Effector CD8-positive, alpha-beta T cell (primary cell): ENCODE data around the gene MLF2.
A peak's percentile ranks its signal among the peaks of the same experiment; 100 is the strongest.

Experiments
- DNase-seq: peaks from one replicate; lab custom pipeline; 2025; lab: John Stamatoyannopoulos, UW
- total RNA-seq, 4 experiments: gene quantifications; one replicate each; lab custom pipeline; 2026; lab: John Stamatoyannopoulos, UW

Gene MLF2, protein sequence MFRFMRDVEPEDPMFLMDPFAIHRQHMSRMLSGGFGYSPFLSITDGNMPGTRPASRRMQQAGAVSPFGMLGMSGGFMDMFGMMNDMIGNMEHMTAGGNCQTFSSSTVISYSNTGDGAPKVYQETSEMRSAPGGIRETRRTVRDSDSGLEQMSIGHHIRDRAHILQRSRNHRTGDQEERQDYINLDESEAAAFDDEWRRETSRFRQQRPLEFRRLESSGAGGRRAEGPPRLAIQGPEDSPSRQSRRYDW
- total RNA-seq: 50.3 to 70.0 (median 55.1) reads per million in 4 experiments

DNA sequence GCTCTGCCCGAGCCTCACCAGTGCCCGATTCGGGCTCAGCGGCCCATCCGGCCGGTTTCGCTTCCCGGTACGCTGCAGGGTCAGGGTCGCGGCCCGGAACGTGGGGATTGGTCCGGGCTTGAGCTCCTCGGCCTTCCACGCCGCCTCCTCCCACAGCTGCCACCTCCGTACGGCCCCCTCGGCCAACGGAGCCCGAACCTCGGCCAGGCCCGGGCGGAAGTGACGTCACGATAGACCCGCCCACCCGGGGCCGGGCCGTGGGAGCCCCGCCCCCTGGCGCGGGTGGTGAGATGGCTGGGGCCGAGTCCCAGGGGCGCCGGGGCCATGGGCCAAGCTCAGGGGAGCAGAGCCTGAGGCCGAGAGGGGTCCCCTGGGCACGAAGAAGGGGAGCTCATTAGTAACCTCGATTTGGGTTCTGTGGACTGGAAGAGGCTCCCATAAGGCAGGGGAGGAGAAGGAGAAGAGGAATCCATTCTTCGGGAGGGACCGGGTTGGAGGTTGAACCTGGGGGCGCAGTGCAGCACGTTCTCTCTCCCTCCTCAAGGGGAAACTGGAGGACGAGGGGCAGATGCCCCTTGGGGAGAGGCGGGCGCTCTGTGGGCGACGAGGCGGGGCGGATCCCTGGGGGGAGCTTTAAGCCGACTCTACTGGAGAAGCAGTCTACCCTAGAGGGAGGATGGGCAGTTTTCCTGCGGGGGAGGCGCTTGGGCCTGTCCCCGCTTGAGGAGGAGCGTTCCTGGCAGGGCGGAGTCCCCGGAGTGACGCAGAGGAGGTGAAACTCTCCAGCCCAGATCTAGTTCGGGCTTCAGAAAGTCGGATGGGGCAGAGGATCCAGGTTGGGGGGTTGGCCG is at the start of gene MLF2:
TSS of gene MLF2 (minus strand) at position 221 of the 851 bp plus-strand sequence. CDS start 807 bp downstream, outside the sequence.
- peak; percentile 93 for DNase-seq

DNA sequence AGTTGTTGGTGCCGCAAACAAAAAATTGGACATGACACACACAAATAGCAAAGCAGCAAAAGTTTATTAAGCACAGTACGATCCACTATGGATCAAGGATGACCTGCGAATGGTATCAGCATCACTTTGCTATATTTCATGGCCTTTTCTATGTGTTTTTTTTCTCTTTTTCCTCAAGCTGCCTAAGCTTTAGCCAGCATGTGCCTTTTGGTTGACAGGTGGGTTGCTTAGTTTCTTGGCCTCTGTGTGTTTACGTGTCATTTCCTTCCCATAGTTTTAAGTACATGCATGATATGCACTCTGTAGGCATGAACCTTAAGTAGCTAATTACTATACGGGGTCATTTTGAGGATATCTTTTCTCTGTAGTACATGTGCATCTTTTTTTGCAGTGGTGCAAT is 46.2 kb upstream of the MLF2 start:
- no peak for DNase-seq

DNA sequence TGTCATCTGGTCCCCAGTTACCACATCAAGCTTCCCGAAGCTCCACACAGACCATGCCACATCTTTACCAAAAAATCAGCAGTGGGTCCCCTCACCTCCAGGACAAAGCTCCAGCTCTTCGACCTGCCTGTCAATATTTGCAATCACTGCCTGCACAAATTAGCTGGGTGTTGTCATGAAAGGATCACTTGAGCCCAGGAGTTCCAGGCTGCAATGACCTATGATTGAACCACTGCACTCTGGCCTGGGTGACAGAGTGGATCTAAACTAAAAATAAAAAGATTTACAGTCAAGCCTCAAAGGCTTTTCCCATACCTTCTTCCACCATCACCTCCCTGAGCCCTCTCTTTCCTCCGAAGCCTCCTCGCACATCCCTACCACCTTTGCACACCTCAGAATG is 43.6 kb upstream of the MLF2 start:
- no peak for DNase-seq

DNA sequence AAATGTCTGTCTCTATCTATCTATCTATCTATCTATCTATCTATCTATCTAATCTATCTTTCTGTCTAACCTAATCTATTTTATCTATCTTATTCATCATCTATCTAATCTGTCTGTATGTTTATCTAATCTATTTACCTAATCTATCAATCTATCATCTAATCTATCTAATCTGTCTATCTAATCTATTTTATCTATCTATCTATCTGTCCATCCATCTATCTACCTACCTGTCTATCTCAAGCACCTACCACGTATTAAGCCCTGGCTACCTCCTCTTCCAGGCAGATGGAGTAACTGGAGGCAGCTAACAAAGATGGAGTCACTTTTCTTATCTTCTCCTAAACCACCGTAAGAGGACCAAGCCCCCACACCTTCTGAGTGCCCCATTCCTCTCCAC is 42.1 kb upstream of the MLF2 start:
- DNase-seq: no peak

DNA sequence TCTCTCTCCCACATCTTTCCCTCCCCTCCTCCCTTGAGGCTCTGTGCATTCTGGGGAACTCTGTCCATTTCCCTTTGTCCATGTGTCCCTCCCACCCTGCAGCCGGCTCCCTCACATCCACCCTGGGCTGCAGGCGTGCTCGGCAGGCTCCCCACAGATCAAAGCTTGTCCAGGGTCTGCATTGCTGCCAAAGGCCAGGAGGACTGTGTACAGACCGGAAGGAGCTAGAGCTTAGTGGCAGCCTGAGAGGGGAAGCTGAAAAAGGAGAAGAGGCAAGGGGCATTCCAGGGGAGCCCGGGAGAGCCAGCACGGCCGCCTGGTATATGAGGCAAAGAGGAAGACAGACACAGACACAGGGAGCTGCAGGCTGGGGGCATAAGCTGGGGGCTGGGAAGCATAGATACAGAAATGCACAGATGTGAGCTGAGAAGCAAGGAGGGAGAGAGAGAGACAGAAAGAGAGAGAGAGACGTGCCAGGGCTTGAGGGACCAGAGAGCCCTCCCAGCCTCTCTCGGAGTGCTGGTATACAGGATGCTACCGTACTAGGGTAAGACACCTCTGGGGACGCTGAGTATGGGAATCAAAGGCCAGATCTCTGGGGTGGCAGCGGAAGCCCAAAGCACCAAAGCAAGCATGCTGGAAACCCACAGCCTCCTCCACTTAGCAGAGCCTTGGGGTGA is 39.7 kb upstream of the MLF2 start:
- no peak for DNase-seq

DNA sequence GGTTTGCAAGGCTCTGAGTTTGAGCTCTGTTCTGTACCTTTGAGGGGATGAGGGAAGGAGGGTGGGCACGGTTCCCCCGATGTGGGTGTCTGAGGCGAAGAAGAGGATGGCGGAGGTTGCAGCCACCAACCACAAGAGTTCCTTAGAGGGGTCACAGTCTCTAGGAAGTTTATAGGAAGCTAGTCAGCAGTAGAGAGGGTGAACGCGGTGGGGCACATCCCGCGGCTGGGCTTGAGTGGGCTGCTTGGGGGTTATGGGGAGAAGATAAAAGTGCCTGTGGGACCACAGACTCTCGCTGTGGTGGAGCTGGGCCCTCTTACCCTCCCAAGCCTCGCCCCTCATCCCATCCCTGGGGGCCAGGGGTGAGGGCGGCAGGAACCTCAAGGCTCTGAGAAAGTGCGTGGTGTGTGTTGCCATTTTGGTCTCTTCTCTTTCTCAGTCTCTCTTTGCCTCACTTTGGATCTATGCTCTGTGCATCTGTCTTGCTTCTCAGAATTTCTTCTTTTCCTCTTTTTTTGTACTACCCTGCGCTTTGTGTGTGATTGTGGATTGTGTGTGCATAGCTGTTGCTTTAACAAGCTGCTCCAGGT is 39.1 kb upstream of the MLF2 start:
- DNase-seq: no peak

DNA sequence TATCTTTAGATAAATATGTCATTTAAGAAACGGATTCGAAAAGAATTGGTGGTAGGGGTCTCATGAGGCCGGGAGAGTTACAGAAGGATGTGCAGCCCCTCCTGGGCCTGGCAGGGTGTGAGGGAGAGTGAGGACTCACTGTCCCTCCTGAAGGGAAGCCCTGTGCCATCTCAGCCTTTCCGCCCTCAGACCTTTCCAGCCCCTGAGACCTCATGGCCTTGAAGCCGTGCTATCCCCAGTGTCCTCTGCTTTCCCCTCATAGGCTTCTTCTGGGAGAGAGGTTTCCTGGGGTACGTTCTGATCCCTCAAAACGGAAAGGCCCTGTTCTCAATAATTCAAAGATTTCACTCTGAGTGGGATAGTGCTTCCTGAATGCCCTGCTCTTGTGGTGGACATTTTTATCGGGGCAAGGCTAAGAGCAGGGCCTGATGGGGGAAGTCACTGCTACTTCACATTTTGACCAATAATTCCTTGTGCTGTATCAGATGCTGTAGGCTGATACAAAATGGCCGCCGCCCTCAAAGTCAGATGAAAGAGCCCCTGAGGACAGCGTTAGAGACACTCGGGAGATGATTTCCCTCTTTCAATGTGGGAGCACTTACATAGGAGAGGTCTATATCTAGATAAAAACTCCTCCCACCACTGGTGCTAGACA is 37.7 kb upstream of the MLF2 start:
- no peak for DNase-seq

DNA sequence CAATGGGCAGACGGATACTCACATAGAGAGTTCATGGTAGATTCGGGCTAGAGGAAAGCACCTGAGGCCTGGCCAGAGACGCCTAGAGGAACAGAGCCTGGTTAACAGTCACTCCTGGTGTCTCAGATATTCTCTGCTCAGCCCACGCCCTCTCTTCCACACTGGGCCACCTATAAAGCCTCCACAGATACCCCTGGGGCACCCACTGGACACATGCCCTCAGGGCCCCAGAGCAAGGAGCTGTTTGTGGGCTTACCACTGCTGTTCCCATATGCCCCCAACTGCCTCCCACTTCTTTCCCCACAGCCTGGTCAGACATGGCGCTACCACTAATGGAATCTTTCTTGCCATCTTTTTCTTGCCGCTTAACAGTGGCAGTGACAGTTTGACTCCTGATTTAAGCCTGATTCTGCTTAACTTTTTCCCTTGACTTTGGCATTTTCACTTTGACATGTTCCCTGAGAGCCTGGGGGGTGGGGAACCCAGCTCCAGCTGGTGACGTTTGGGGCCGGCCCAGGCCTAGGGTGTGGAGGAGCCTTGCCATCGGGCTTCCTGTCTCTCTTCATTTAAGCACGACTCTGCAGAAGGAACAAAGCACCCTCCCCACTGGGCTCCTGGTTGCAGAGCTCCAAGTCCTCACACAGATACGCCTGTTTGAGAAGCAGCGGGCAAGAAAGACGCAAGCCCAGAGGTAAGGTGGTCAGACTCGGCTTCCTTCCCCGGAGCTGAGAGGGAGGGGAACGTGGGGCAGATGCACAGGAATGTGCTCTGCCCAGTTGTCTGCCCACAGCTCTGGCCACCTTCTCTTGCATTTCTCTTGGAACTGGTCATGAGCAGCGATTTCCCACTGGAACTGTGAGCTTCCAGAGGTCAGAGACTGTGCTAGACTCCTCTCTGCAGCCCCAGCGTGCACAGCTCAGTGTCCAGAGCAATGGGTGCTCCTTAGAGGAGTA is 36.3 kb upstream of the MLF2 start, which contains the start of gene CD4:
TSS of gene CD4 (plus strand) at position 557 of the 953 bp plus-strand sequence. CDS start 10,611 bp downstream, outside the sequence.
- DNase-seq: no peak

DNA sequence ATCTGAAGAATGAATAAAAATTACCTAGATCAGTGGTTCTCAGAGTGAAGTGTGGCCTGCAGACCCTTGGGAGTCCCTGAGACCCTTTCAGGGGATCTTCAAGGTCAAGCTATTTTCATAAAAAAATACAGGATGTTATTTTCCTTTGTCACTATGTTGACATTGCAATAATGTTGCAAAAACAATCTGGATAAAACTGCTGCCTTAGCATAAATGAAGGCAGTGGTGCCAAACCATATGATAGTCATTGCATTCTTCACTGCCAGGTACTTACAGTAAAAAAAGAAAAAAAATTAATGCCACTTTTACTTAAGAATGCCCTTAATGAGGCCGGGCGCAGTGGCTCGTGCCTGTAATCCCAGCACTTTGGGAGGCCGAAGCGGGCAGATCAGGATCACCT is 34.4 kb upstream of the MLF2 start:
- DNase-seq: no peak

DNA sequence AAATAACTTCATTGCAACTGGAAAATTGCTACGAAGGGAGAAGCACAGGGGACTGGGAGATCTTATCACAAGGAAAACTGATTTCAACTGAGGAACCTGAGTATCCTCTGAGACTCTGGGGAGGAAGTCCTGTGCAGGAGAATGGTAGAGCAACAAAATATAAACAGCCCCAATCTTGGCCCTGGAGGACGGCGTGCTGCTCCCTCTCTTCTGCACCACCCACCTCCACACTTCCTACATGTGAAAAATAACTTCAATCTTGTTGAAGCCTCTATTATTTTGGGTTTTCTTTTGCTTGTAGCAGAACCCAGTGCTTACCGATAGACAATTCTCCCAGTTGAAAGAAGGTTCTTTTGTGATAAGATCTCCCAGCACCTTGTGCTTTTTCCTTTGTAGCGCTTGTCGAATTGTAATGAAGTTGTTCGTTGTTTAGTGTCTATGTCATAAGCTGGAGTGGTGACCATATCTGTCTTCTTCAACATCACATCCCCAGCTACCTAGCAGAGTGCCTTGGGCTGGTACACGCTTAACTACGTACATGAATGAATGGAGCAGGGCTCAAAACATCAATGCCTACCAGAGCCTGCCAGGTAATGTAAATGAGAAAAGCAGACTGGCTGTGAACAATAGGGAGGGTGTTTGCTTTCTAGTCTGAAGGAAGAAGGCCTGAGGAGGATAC is 33.6 kb upstream of the MLF2 start:
- no peak for DNase-seq

DNA sequence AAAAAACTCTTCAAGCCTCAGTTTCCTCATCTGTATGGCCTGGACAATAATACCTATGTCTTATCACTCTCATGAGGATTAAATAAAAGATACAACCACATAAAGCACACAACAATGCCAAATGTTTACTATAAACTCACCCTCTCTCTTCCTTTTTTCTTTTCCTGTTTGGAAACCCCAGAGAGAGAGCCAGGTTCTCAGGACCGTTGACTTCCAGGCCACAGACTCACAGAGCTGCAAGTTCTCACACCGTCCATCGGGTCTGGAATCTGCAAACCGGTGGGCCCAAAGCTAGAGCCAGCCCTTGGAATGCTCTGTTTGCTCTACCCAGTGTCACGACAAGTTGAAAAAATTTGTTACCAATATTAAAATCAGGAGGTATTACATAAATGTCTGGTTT is 31.8 kb upstream of the MLF2 start:
- DNase-seq: no peak

DNA sequence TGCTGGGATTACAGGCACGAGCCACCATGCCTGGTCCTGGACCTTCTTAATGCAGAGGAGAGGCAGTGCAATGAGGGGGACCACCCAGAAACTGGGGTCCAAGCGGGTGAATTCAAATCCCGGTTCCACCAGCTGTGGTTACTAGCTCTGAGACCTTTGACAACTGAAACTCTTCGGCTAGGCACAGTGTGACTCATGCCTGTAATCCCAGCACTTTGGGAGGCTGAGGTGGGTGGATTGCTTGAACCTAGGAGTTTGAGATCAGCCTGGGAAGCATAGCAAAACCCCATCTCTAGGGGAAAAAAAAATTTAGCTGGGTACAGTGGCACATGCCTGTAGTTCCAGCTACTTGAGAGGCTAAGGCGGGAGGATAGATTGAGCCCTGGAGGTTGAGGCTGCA is 31.4 kb upstream of the MLF2 start:
- no peak for DNase-seq

DNA sequence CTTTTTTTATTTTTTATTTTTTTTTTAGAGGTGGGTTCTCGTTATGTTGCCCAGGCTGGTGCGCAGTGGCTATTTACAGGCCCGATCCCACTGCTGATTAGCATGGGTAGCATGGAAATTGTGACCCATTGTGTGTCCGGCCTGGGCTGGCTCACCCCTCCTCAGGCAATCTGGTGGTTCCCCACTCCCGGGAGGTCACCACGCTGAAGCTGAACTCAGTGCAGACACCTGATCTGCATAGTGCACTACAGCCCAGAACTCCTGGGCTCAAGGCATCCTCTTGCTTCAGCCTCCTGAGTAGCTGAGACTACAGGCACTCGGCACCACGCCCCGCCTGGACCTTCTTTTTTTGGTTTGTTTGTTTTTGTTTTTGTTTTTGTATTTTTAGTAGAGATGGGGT is 30.9 kb upstream of the MLF2 start:
- no peak for DNase-seq

DNA sequence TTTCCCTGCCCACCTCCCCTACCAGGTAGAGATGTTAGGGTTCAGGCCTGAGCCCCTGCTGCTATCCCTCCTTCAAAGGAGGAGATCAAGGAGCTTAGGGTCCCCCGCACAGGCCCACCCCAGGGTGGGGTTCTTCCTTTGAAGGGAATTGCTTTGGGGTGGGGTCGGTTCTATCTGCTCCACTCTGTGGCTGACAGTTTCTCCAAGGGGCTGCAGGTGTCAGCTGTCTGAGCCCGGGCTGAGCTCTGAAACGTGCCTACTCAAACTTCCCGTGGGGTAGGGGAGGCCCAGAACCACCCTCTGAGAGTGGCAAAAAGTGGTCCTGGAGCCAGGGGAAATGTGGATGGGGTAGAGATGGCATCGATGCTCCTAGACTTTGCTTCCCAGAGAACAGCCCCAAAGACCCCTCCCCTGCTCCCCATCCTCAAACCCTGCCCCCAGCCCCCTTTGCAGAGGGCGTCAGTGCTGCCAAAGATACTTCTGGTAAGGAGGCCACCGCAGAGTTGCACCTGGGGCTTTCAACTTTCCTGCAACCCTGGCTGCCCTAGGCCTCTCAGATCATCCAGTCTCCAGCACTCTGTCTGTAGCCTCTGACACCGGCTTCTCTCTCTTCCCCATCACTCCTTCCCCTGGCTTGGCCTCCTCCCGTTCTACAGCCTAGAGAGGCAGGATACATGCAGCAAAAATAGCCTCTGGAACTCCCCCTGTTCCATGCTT is 30.1 kb upstream of the MLF2 start:
- DNase-seq: no peak

DNA sequence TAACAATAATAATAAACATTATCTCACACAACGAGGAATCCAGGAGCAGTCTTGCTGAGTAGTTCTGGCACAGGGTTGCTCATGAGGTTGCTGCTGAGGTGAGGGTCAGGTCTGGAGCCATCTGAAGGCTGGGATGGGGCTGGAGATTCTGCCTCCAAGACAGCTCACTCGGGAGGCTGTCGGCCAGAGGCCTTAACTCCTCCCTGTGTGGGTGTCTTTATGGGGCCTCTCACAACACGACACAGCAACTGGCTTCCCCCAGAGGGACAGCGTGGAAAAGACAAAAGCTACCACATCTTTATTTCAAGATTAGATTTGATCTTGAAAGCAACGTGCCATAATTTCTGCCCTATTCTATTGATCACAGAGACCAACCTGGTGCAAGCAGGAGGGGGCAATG is 29.2 kb upstream of the MLF2 start:
- DNase-seq: no peak

DNA sequence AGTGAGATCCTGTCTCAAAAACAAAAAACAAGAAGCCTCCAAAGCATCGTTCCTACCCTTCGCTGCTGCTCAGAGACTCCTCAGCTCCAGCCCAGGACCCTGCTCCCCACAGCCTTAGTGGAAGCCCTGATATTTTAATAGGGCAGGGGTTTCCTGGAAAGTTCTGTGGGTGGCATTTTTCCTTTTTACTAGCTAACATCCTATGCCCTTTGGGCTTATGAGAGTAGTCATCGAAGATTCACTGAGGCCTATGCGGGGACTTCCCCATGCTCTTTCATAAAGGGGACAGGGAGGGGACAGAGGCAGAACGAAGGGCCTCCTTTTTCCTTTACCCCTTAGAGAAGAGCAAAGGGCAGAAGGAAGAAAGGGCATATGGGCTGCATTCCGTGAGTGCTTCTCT is 27.6 kb upstream of the MLF2 start:
- no peak for DNase-seq

DNA sequence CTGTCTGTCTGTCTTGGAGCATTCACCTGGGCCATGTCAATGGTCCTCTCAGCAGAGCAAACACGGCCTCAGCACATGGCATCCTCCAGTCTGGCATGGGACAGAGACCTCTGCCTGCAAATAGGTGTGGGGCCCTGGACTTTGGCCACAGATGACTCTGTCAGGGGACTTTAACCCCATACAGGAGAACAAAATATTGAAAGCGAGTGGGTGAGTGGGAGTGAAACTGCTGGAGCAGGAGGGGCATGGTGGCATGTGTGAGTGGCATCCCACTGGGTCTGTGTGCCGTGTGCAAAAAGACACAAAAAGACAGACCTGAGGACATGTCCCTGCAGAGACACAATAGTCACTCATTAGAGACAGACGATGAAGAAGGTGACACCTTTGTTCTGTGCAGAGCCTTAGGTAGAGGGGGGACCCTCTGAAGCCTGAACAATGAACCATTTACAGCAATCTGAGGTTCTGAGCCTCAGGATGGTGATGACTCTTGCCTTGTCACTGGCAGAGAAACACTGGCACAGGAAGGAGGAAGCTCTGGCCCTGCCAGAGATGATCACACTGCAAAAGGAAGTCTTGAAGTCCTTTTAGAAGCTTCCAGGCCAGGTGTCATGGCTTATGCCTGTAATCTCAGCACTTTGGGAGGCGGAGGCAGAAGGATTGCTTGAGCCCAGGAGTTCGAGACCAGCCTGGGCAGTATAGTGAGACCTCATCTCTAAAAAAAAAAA is 26.9 kb upstream of the MLF2 start:
- DNase-seq: no peak
